GM11168 (cell line): ENCODE data around the gene ACTA1.
"Not testable (repeated sequence)": the region's sequence is repeated elsewhere in the genome, so short reads cannot be mapped to it uniquely, and the experiment has no call there.

Experiments
- in situ Hi-C: fragments of 300-500 bp; cut with MboI; formaldehyde crosslinking; loops from one replicate; pipeline ENCODE4 v1.12.0; 2022; ENCODE audit warnings: low sequenced_read_pairs; ENCODE audit not compliant: unreplicated experiment

The ACTA1 gene

GRCh38 chr1:229410692-229411433 is 23.0 kb downstream of the ACTA1 start:
- in situ Hi-C loops = no loop called here

GRCh38 chr1:229410370-229410691 is 23.6 kb downstream of the ACTA1 start:
- in situ Hi-C loops = no loop called here

GRCh38 chr1:229409616-229410369 is 24.1 kb downstream of the ACTA1 start:
- in situ Hi-C loops = no loop called here

GRCh38 chr1:229408458-229409037 is 25.3 kb downstream of the ACTA1 start:
- in situ Hi-C loops = no loop called here

GRCh38 chr1:229407206-229408026 is 26.5 kb downstream of the ACTA1 start:
- in situ Hi-C loops = no loop called here

GRCh38 chr1:229406798-229407197 is 27.1 kb downstream of the ACTA1 start:
- in situ Hi-C loops = no loop called here

GRCh38 chr1:229403573-229403972 is 30.3 kb downstream of the ACTA1 start:
- in situ Hi-C loops = no loop called here

GRCh38 chr1:229402993-229403392 is 30.9 kb downstream of the ACTA1 start:
- in situ Hi-C loops = no loop called here

GRCh38 chr1:229402329-229402728 is 31.6 kb downstream of the ACTA1 start:
- in situ Hi-C loops = not testable (repeated sequence)

- in situ Hi-C loops = no loop called here
Measured at GRCh38 chr1:229397762-229398161, 36.1 kb downstream of the ACTA1 start.

GRCh38 chr1:229396585-229397206 is 37.2 kb downstream of the ACTA1 start:
- in situ Hi-C loops = no loop called here

GRCh38 chr1:229394517-229394916 is 39.4 kb downstream of the ACTA1 start:
- in situ Hi-C loops = not testable (repeated sequence)

GRCh38 chr1:229392936-229393335 is 41.0 kb downstream of the ACTA1 start:
- in situ Hi-C loops = no loop called here

GRCh38 chr1:229390130-229390529 is 43.8 kb downstream of the ACTA1 start:
- in situ Hi-C loops = no loop called here

- in situ Hi-C loops = no loop called here
Measured at GRCh38 chr1:229388897-229389580, 44.9 kb downstream of the ACTA1 start.

- in situ Hi-C loops = no loop called here
Measured at GRCh38 chr1:229385853-229386456, 47.9 kb downstream of the ACTA1 start.

GRCh38 chr1:229384822-229385221 is 49.1 kb downstream of the ACTA1 start:
- in situ Hi-C loops = no loop called here

GRCh38 chr1:229383961-229384360 is 49.9 kb downstream of the ACTA1 start:
- in situ Hi-C loops = no loop called here

GRCh38 chr1:229383188-229383587 is 50.7 kb downstream of the ACTA1 start:
- in situ Hi-C loops = no loop called here
